ENCODE data around the gene DACH1.

- TF ChIP-seq CTCF (IDR thresholded peaks at IDR 0.05; ENCODE audit: insufficient read depth, low read length) (no peak), POLR2AphosphoS5 (IDR thresholded peaks at IDR 0.05; ENCODE audit: low read depth) (no peak), REST (IDR thresholded peaks at IDR 0.05; ENCODE audit: insufficient replicate concordance, low read depth) (no peak)
Measured at GRCh38 chr13:71514900-71515743, 351.9 kb downstream of the DACH1 start.
